ENCODE data around the gene BCL2L1.

DNA sequence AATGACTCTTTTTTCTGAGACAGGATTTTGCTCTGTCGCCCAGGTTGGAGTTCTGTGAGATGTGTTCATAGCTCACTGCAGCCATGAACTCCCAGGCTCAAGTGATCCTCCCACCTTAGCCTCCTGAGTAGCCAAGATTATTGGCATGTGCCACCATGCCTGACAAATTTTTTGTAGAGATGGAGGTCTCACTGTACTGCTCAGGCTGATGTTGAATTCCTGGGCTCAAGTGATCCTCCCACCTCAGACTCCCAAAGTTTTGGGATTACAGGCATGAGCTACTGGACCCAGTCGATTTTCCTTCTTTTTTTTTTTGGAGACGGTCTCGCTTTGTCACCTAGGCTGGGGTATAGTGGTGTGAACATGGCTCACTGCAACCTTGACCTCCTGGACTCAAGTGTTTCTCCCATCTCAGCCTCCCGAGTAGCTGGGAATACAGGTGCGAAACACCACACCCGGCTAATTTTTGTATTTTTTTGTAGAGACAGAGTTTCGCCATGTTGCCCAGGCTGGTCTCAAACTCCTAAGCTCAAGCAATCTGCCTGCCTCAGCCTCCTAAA lies 24.3 kb downstream of the BCL2L1 start:
- no peak for TF ChIP-seq EZH2phosphoT487 (IDR thresholded peaks at IDR 0.05; ENCODE audit: insufficient read depth, low read depth)
- TF ChIP-seq EZH2 (IDR thresholded peaks at IDR 0.05; ENCODE audit: insufficient read depth, poor library complexity, severe bottlenecking) = no peak
